GM10266 (cell line): ENCODE measurements around the gene TMEM178B.

Experiments
- DNase-seq: peaks from one replicate; pipeline ENCODE4 v3.0.0; 2012; ENCODE audit errors: extremely low spot score
- TF ChIP-seq, protein P1 (sequence below): IDR thresholded peaks from 2 replicates; pipeline ENCODE4 v1.5.1; 2012; ENCODE audit warnings: mild to moderate bottlenecking, low read depth; ENCODE audit not compliant: control insufficient read depth, insufficient read depth; ENCODE audit errors: missing control alignments

TMEM178B gene

DNA sequence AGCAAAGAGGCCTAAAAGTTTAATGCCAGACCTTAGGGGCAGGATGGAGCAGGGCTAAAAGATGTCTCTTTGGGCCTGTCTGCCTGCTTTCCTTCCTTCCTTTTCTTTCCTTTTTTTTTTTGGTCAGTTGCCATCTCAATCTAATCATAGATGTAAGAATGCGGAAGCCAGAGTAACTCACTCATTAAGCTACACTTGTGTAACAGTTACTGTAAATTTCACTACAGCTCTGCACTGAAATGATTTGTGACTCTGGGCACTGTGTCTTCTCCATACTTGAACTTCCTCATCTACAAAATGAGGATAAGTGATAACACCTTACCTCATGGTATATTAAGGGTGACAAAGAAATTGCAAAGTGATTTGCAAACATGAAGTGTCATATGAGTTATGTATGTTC, 401.8 kb downstream of the TMEM178B start:
- TF ChIP-seq, protein P1, sequence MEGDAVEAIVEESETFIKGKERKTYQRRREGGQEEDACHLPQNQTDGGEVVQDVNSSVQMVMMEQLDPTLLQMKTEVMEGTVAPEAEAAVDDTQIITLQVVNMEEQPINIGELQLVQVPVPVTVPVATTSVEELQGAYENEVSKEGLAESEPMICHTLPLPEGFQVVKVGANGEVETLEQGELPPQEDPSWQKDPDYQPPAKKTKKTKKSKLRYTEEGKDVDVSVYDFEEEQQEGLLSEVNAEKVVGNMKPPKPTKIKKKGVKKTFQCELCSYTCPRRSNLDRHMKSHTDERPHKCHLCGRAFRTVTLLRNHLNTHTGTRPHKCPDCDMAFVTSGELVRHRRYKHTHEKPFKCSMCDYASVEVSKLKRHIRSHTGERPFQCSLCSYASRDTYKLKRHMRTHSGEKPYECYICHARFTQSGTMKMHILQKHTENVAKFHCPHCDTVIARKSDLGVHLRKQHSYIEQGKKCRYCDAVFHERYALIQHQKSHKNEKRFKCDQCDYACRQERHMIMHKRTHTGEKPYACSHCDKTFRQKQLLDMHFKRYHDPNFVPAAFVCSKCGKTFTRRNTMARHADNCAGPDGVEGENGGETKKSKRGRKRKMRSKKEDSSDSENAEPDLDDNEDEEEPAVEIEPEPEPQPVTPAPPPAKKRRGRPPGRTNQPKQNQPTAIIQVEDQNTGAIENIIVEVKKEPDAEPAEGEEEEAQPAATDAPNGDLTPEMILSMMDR = no peak
- DNase-seq = no peak

- TF ChIP-seq, protein P1 = no peak
- DNase-seq = no peak
These were observed 404.0 kb downstream of the TMEM178B start for GRCh38 chr7:141477865-141478264.

GRCh38 chr7:141478845-141479244, 405.0 kb downstream of the TMEM178B start:
- DNase-seq = no peak
- TF ChIP-seq, protein P1 = no peak

DNA sequence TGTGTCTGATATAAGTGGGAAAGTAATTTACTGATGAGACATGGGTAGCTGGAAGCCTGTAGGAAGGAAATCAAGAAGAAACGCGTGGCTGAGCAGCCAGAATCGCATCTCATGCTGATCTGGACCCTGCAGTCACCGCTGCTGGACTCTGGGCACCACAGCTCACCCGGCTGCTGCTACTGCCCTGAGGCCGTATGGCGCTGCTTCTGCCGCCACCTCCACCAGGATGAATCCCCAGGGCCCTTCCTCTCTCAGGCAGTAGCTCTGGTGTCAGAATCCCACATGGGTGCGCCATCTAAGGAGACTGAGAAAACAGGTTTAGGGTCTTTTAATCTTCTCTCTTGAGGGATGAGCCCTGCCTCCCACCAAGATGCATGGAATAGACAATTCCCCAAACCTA, 407.1 kb downstream of the TMEM178B start:
- TF ChIP-seq, protein P1 = no peak
- no peak for DNase-seq

DNA sequence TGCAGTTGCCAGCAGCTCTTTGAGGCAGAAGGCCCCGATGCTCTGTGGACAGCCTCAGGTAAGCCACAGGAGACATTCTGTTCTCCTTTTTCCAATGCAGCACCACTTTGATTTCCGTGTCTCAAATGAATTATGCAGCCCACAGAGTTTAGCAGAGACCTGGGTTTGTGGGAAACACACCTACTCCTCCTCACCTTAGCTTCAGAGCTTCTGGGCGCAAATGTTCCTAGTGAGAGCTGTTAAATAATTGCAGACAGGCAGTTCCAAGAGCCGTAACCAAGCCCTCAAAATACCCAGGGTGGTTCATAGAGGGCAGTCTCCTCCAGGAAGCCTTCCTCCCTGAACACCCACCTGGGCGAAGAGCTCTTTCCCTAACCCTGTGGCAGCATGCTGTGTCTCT, 408.1 kb downstream of the TMEM178B start:
- DNase-seq = no peak
- TF ChIP-seq, protein P1 = no peak

GRCh38 chr7:141483044-141483443, 409.2 kb downstream of the TMEM178B start:
- DNase-seq = no peak
- TF ChIP-seq, protein P1 = no peak

- TF ChIP-seq, protein P1 = no peak
- DNase-seq = no peak
These were observed 411.0 kb downstream of the TMEM178B start for GRCh38 chr7:141484907-141485306.
